ENCODE results near the gene PI4KA.

Gene PI4KA

GRCh38 chr22:20866736-20867135, 8.1 kb upstream of the PI4KA start:
- Histone ChIP-seq H3K9ac (no peak overlapping the region), H4K20me1 (ENCODE audit: insufficient read depth) (no peaks in the 10 kb centered on the region), H3K4me2 (no peak overlapping the region), H3K27me3 (ENCODE audit: insufficient read depth, low read depth) (no peaks in the 10 kb centered on the region), H3K4me1 (ENCODE audit: low read depth, poor library complexity, severe bottlenecking) (no peaks in the 10 kb centered on the region), H3K27ac (no peak overlapping the region), H3K79me2 (ENCODE audit: insufficient read depth, low read depth) (no peaks in the 10 kb centered on the region), H3K36me3 (ENCODE audit: insufficient read depth) (no peaks in the 10 kb centered on the region), H2AFZ (ENCODE audit: low read depth) (no peak overlapping the region), H3K4me3 (IDR thresholded peaks at IDR 0.05; ENCODE audit: insufficient read depth, low read depth, low read length) (no peak overlapping the region)
- no peak for TF ChIP-seq CTCF (conservative IDR thresholded peaks at IDR 0.05; ENCODE audit: low read depth, low read length)

GRCh38 chr22:20865875-20866445, 7.3 kb upstream of the PI4KA start:
- Histone ChIP-seq H2AFZ (ENCODE audit: low read depth) (no peak overlapping the region), H4K20me1 (ENCODE audit: insufficient read depth) (no peaks in the 10 kb centered on the region), H3K4me2 (no peak overlapping the region), H3K27ac (no peak overlapping the region), H3K4me1 (ENCODE audit: low read depth, poor library complexity, severe bottlenecking) (no peaks in the 10 kb centered on the region), H3K4me3 (IDR thresholded peaks at IDR 0.05; ENCODE audit: insufficient read depth, low read depth, low read length) (no peak overlapping the region), H3K36me3 (ENCODE audit: insufficient read depth) (no peaks in the 10 kb centered on the region), H3K27me3 (ENCODE audit: insufficient read depth, low read depth) (no peaks in the 10 kb centered on the region), H3K79me2 (ENCODE audit: insufficient read depth, low read depth) (no peaks in the 10 kb centered on the region), H3K9ac (no peak overlapping the region)
- TF ChIP-seq CTCF (conservative IDR thresholded peaks at IDR 0.05; ENCODE audit: low read depth, low read length), result no peak

GRCh38 chr22:20865331-20865730, 6.7 kb upstream of the PI4KA start:
- Histone ChIP-seq H2AFZ (ENCODE audit: low read depth) (no peak overlapping the region), H3K79me2 (ENCODE audit: insufficient read depth, low read depth) (no peaks in the 10 kb centered on the region; the same call in 1 of the 2 replicates), H3K4me2 (no peak overlapping the region), H3K36me3 (ENCODE audit: insufficient read depth) (no peaks in the 10 kb centered on the region), H3K27me3 (ENCODE audit: insufficient read depth, low read depth) (no peaks in the 10 kb centered on the region), H3K4me3 (IDR thresholded peaks at IDR 0.05; ENCODE audit: insufficient read depth, low read depth, low read length) (no peak overlapping the region), H3K27ac (no peak overlapping the region), H3K9ac (no peak overlapping the region), H4K20me1 (ENCODE audit: insufficient read depth) (no peaks in the 10 kb centered on the region), H3K4me1 (ENCODE audit: low read depth, poor library complexity, severe bottlenecking) (no peaks in the 10 kb centered on the region)
- TF ChIP-seq CTCF (conservative IDR thresholded peaks at IDR 0.05; ENCODE audit: low read depth, low read length), result no peak

- no peak overlapping the region for H3K4me2 ChIP-seq
- H3K9ac ChIP-seq, result no peak overlapping the region
- H2AFZ ChIP-seq (ENCODE audit: low read depth), result no peak overlapping the region
- peaks cover 7% of the 10 kb centered on the region for H3K4me1 ChIP-seq (ENCODE audit: low read depth, poor library complexity, severe bottlenecking)
- peaks cover 4% of the 10 kb centered on the region; the same call in 1 of the 2 replicates for H3K79me2 ChIP-seq (ENCODE audit: insufficient read depth, low read depth)
- H3K27ac ChIP-seq, result no peak overlapping the region
- no peak overlapping the region for H3K4me3 ChIP-seq (IDR thresholded peaks at IDR 0.05; ENCODE audit: insufficient read depth, low read depth, low read length)
- H3K36me3 ChIP-seq (ENCODE audit: insufficient read depth), result no peaks in the 10 kb centered on the region
- no peaks in the 10 kb centered on the region for H3K27me3 ChIP-seq (ENCODE audit: insufficient read depth, low read depth)
- H4K20me1 ChIP-seq (ENCODE audit: insufficient read depth), result no peaks in the 10 kb centered on the region
- TF ChIP-seq CTCF (conservative IDR thresholded peaks at IDR 0.05; ENCODE audit: low read depth, low read length), result no peak
Observed at GRCh38 chr22:20864186-20864908, 5.7 kb upstream of the PI4KA start.

All from KMS-11 (cell line).